Kidney (tissue), 14 donors: Measurements from ENCODE around the gene RNF8. TPM values are rescaled to one million over a fixed set of nuclear protein-coding genes. Genes with fewer than 3 reads are reported as not detected.
"Not testable (repeated sequence)": the region's sequence is repeated elsewhere in the genome, so short reads cannot be mapped to it uniquely, and the experiment has no call there.

Source experiments
- DNase-seq, 5 donors: peaks; one replicate each; pipeline ENCODE4 v3.0.0-alpha.2; 2013 to 2020
- FAIRE-seq: peaks from 2 replicates; lab custom pipeline; 2012; peaks lifted over from hg19 to GRCh38; lab: Jason Lieb, UNC
- H3K27ac ChIP-seq, 2 donors: one replicate each; pipeline ENCODE4 v1.7.0; 2013; ENCODE audit warnings: low read depth in 2 of 2, low read length in 2 of 2, inconsistent platforms in 1 of 2
- H3K27me3 ChIP-seq: one replicate; pipeline ENCODE4 v1.7.1; 2013; ENCODE audit warnings: low read length, inconsistent platforms; ENCODE audit not compliant: control insufficient read depth, insufficient read depth
- H3K36me3 ChIP-seq, 3 donors: one replicate each; pipeline versions ENCODE4 v1.7.0 to v1.7.1; 2013; ENCODE audit warnings: low read length in 3 of 3, control low read depth in 1 of 3, inconsistent platforms in 1 of 3; ENCODE audit not compliant: insufficient read depth in 3 of 3, control insufficient read depth in 2 of 3
- H3K4me1 ChIP-seq, 3 donors: one replicate each; pipeline versions ENCODE4 v1.7.0 to v1.7.1; 2013; ENCODE audit warnings: low read length in 3 of 3, inconsistent platforms in 1 of 3, low read depth in 1 of 3; ENCODE audit not compliant: control insufficient read depth in 2 of 3, insufficient read depth in 2 of 3
- H3K4me3 ChIP-seq, 3 donors: one replicate each; pipeline versions ENCODE4 v1.7.0 to v1.8.1; 2013; ENCODE audit warnings: low read length in 3 of 3, control low read depth in 1 of 3, inconsistent platforms in 1 of 3
- H3K9ac ChIP-seq, 3 donors: one replicate each; pipeline versions ENCODE4 v1.7.0 to v1.7.1; 2013; ENCODE audit warnings: low read length in 3 of 3, control low read depth in 1 of 3, inconsistent platforms in 1 of 3
- H3K9me3 ChIP-seq, 3 donors: one replicate each; pipeline versions ENCODE4 v1.7.0 to v1.7.1; 2013; ENCODE audit warnings: low read length in 3 of 3, control low read depth in 1 of 3, inconsistent platforms in 1 of 3; ENCODE audit not compliant: control insufficient read depth in 2 of 3, insufficient read depth in 1 of 3
- intact Hi-C: fragments of 100-400 bp; cut with DNase I; formaldehyde crosslinking; loops from one replicate; pipeline ENCODE4 v1.11.1; 2022
- polyA plus RNA-seq: library from polyadenylated mRNA; stranded (reverse); fragments of 350-450 nt; fragmentation: Illumina TruSeq; extraction: RNeasy Lipid Tissue Mini Kit (QIAGEN cat#74804); gene quantifications from one replicate; pipeline ENCODE4 v1.2.3, GENCODE V29; 2014; ENCODE audit warnings: low read depth, low replicate concordance; ENCODE audit not compliant: insufficient read depth
- total RNA-seq: library from RNA; stranded (reverse); fragmentation: NEBNext Ultra II Directional; extraction: Animal tissue kit (Norgen Biotek cat#: 25700); gene quantifications from one replicate; pipeline ENCODE4 v1.2.1, GENCODE V29; 2021
- TF ChIP-seq, protein P1 (sequence below): IDR thresholded peaks from 3 replicates; pipeline ENCODE4 v1.5.1; 2012; ENCODE audit warnings: mild to moderate bottlenecking, moderate library complexity, borderline replicate concordance; ENCODE audit not compliant: insufficient read depth; ENCODE audit errors: extremely low read depth
- donor health status: control.
- donor health status: control.
- donor health status: control.
- donor health status: control.
- donor health status: control.
- donor health status: DM: yes; HTN: yes; CAD: no.
- donor health status: Normal renal cell carcinoma (clear cell type).

Gene RNF8
- total and polyA plus RNA-seq, 2 donors from 2014 or later = 18.4 to 18.5 TPM

- Histone ChIP-seq H3K9ac (no peak overlapping the region), H3K27ac (no peak overlapping the region), H3K36me3 (peaks cover 2 to 14% (median 3%) of the 10 kb centered on the region in 3 donors), H3K4me1 (no peaks in the 10 kb centered on the region), H3K9me3 (no peaks in the 10 kb centered on the region), H3K27me3 (no peaks in the 10 kb centered on the region), H3K4me3 (no peak overlapping the region)
- TF ChIP-seq, protein P1, sequence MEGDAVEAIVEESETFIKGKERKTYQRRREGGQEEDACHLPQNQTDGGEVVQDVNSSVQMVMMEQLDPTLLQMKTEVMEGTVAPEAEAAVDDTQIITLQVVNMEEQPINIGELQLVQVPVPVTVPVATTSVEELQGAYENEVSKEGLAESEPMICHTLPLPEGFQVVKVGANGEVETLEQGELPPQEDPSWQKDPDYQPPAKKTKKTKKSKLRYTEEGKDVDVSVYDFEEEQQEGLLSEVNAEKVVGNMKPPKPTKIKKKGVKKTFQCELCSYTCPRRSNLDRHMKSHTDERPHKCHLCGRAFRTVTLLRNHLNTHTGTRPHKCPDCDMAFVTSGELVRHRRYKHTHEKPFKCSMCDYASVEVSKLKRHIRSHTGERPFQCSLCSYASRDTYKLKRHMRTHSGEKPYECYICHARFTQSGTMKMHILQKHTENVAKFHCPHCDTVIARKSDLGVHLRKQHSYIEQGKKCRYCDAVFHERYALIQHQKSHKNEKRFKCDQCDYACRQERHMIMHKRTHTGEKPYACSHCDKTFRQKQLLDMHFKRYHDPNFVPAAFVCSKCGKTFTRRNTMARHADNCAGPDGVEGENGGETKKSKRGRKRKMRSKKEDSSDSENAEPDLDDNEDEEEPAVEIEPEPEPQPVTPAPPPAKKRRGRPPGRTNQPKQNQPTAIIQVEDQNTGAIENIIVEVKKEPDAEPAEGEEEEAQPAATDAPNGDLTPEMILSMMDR = no peak
- DNase-seq = no peak
- FAIRE-seq = no peak
- intact Hi-C loops = no loop called here
These were observed 22.7 kb upstream of the RNF8 start for GRCh38 chr6:37331047-37331446.

- DNase-seq = no peak
- intact Hi-C loops = no loop called here
- Histone ChIP-seq H3K27me3 (no peaks in the 10 kb centered on the region), H3K27ac (no peak overlapping the region), H3K9ac (no peak overlapping the region), H3K36me3 (peaks cover 2 to 14% (median 3%) of the 10 kb centered on the region in 3 donors), H3K4me1 (no peaks in the 10 kb centered on the region), H3K9me3 (no peaks in the 10 kb centered on the region), H3K4me3 (no peak overlapping the region)
- FAIRE-seq = no peak
- TF ChIP-seq, protein P1 = no peak
These were observed 20.9 kb upstream of the RNF8 start for GRCh38 chr6:37332894-37333293.

- intact Hi-C loops = no loop called here
- FAIRE-seq = no peak
- TF ChIP-seq, protein P1 = no peak
- H3K4me1 ChIP-seq = no peaks in the 10 kb centered on the region
- H3K9ac ChIP-seq = no peak overlapping the region
- DNase-seq = no peak
- no peaks in the 10 kb centered on the region for H3K9me3 ChIP-seq
- H3K4me3 ChIP-seq = no peak overlapping the region
- no peaks in the 10 kb centered on the region for H3K27me3 ChIP-seq
- H3K36me3 ChIP-seq = peaks cover 2 to 14% (median 3%) of the 10 kb centered on the region in 3 donors
- H3K27ac ChIP-seq = no peak overlapping the region
These were observed 19.7 kb upstream of the RNF8 start for GRCh38 chr6:37334047-37334446.

DNA sequence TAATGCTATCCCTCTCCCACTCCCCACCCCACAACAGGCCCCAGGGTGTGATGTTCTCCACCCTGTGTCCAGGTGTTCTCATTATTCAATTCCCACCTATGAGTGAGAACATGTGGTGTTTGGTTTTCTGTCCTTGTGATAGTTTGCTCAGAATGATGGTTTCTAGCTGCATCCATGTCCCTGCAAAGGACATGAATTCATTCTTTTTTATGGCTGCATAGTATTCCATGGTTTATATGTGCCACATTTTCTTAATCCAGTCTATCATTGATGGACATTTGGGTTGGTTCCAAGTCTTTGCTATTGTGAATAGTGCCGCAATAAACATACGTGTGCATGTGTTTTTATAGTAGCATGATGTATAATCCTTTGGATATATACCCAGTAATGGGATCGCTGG lies 15.5 kb upstream of the RNF8 start:
- not testable (repeated sequence) for FAIRE-seq, DNase-seq

More for the DNA sequence above, 15.5 kb upstream of the RNF8 start:
- H3K9ac ChIP-seq, H3K27ac ChIP-seq, H3K9me3 ChIP-seq, H3K36me3 ChIP-seq, intact Hi-C loops, H3K27me3 ChIP-seq, H3K4me1 ChIP-seq, H3K4me3 ChIP-seq: not testable (repeated sequence)
